ENCODE data around the gene ROBO1.
A peak's percentile ranks its signal among the peaks of the same experiment; 100 is the strongest.

The ROBO1 gene

GRCh38 chr3:78867409-78868372 is 900.1 kb downstream of the ROBO1 start:
- DNase-seq (ENCODE audit: low read depth), result peak; percentile 69
- TF ChIP-seq CTCF (conservative IDR thresholded peaks at IDR 0.05; ENCODE audit: control insufficient read depth, insufficient read depth, low read depth, low read length), result no peak
- no peak overlapping the region for H3K4me3 ChIP-seq (ENCODE audit: control insufficient read depth, low read depth, low read length)

DNA sequence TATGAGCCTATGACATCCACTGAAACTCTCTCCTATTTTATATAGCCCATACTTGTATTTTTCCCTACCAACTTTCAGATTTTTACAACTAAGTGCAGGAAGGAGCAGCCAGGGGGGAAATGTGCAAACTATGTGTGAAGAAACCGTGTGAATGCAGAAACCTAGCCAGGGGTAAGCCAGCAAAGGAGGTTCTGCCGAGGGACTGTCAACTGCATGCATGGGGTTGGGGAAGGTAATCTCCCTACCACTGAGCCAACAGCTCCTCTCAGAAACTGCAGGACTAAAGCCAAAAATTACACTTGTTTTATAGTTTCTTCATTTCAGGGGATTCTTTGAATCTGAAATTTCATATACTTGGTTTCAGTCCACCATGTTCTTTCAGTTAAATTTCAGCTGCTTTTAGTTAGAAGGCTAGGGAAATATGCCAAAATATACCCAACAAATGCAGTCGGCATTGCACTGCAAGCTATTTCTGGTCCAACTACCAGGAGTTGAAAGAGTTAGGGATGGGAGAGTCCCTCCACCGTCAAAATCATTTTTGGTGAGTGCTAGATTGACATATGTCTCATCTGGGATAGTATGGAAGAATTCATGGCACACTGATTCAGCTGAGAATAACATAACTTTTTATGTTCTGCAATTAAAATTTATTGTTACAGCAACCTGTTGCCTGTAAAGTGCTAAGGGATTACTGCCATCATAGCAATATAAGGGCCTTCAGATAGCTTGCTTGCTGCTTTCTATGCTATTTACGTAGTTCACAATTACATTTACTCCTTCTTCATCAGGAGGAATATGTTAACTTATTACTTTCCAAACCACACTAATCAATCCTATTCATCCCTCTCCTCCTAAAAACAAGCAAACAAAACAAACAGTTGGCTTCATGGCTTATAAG is 904.2 kb downstream of the ROBO1 start:
- DNase-seq (ENCODE audit: low read depth), result no peak
- no peak for TF ChIP-seq CTCF (conservative IDR thresholded peaks at IDR 0.05; ENCODE audit: control insufficient read depth, insufficient read depth, low read depth, low read length)
- no peak overlapping the region for H3K4me3 ChIP-seq (ENCODE audit: control insufficient read depth, low read depth, low read length)

- TF ChIP-seq CTCF (conservative IDR thresholded peaks at IDR 0.05; ENCODE audit: control insufficient read depth, insufficient read depth, low read depth, low read length), result no peak
- no peak for DNase-seq (ENCODE audit: low read depth)
These were observed 906.6 kb downstream of the ROBO1 start for GRCh38 chr3:78861156-78861555.

DNA sequence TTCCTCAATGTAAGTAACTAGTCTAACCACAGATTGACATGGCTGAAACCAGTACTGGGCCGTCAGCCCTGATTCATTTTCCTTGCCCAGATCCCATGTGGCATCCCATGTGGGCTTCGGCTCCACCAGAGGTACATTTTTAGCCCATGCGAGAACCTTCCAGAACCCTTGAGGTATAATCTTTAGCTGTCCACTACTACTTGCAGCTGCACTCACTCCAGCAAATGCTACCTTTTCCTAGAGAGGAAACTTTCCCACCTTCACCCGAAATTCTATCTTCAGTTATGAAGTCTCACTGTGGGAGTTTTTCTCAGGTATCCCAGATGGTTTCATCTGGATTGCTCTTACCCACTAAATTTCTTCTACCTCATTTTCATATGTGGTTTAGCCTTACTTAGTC is 907.2 kb downstream of the ROBO1 start:
- H3K4me3 ChIP-seq (ENCODE audit: control insufficient read depth, low read depth, low read length), result no peak overlapping the region
- no peak for TF ChIP-seq CTCF (conservative IDR thresholded peaks at IDR 0.05; ENCODE audit: control insufficient read depth, insufficient read depth, low read depth, low read length)
- DNase-seq (ENCODE audit: low read depth), result no peak

More at GRCh38 chr3:78861156-78861555, 906.6 kb downstream of the ROBO1 start:
- no peak overlapping the region for H3K4me3 ChIP-seq (ENCODE audit: control insufficient read depth, low read depth, low read length)

DNA sequence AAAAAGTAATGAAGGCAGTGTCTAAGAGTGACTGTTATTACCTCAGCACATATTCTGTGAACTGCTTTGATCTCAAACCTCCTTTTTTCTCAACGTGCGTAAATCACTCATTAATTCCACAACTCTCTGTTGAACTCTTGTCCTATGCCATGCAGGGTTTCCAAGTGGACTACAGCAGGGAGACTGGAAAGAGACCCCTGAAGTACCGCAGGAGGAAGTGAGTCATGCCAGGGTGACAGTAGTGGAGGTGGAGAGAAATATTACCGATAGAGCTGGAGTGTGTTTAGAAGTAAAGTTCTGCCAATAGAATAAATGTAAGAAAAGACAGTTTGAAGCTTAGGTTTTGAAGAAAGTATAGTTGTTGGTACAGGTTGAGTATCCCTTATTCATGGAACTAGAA is 908.9 kb downstream of the ROBO1 start:
- H3K4me3 ChIP-seq (ENCODE audit: control insufficient read depth, low read depth, low read length), result no peak overlapping the region
- DNase-seq (ENCODE audit: low read depth), result no peak
- TF ChIP-seq CTCF (conservative IDR thresholded peaks at IDR 0.05; ENCODE audit: control insufficient read depth, insufficient read depth, low read depth, low read length), result no peak

- H3K4me3 ChIP-seq (ENCODE audit: control insufficient read depth, low read depth, low read length), result no peak overlapping the region
- DNase-seq (ENCODE audit: low read depth), result peak; percentile 31
- TF ChIP-seq CTCF (conservative IDR thresholded peaks at IDR 0.05; ENCODE audit: control insufficient read depth, insufficient read depth, low read depth, low read length), result no peak
These were observed 909.6 kb downstream of the ROBO1 start for GRCh38 chr3:78858174-78858573.
